ENCODE data around the gene COG7. TPM values are rescaled to one million over a fixed set of nuclear protein-coding genes. Genes with fewer than 3 reads are reported as not detected.

Gene COG7
- total RNA-seq, 1 experiment from 2014 or later, result 17.1 TPM

Other genes starting within 250 kb of the COG7 start
- 1.5 and 1.6 TPM in 2 replicates for gene SCNN1B, start 150.9 kb downstream of the COG7 start, total RNA-seq (2014; rRNA removed; shearing (Covaris generic))
- gene GGA2, start 57.3 kb upstream of the COG7 start, total RNA-seq (2014; rRNA removed; shearing (Covaris generic)), result 23.2 and 34.1 TPM in 2 replicates
- 101 and 105 TPM in 2 replicates for gene EARS2, start 104.2 kb upstream of the COG7 start, total RNA-seq (2014; rRNA removed; shearing (Covaris generic))
- gene UBFD1, start 104.5 kb upstream of the COG7 start, total RNA-seq (2014; rRNA removed; shearing (Covaris generic)), result 68.2 and 72.9 TPM in 2 replicates
- 304 and 426 TPM in 2 replicates for gene NDUFAB1, start 143.1 kb upstream of the COG7 start, total RNA-seq (2014; rRNA removed; shearing (Covaris generic))
- gene PALB2, start 188.1 kb upstream of the COG7 start, total RNA-seq (2014; rRNA removed; shearing (Covaris generic)), result 21.7 and 26.1 TPM in 2 replicates
- gene DCTN5, start 188.3 kb upstream of the COG7 start, total RNA-seq (2014; rRNA removed; shearing (Covaris generic)), result 35.2 and 38.2 TPM in 2 replicates
- gene PLK1, start 225.7 kb upstream of the COG7 start, total RNA-seq (2014; rRNA removed; shearing (Covaris generic)), result 125 and 126 TPM in 2 replicates